Esophagus squamous epithelium (tissue), 4 donors: ENCODE measurements around the gene ANKRD23.
"Not testable (repeated sequence)": the region's sequence is repeated elsewhere in the genome, so short reads cannot be mapped to it uniquely, and the experiment has no call there.

Experiments used
- POLR2A ChIP-seq, 4 donors: fragments of 450-650 bp; IDR thresholded peaks; one replicate each; pipeline ENCODE4 v1.6.1; 2017; ENCODE audit warnings: antibody characterized with exemption in 4 of 4, mild to moderate bottlenecking in 4 of 4, moderate library complexity in 3 of 4
- TF ChIP-seq, protein P1 (sequence below), 6 experiments: fragments of 450-650 bp in 4 of 6; fragments of 200-600 bp in 2 of 6; sonication (generic) in 2 of 6; IDR thresholded peaks; one replicate each; pipeline ENCODE4 v1.5.1; 2016 to 2019; ENCODE audit warnings: antibody characterized with exemption in 6 of 6, mild to moderate bottlenecking in 4 of 6, moderate library complexity in 4 of 6

DNA sequence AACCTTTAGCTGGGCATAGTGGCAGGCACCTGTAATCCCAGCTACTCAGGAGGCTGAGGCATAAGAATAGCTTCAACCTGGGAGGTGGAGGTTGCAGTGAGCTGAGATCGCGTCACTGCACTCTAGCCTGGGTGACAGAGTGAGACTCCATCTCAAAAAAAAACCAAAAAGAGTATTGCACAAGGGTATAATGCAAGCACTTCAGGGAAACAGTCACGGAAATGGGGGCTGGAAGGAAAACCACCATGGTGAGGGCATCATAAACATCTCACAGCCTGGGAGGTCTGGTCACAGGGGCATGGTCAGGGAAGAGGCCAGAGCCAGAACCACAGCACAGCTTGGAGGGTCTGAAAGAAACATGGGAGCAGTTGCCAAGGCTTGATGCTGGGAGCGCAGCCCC, 19.2 kb upstream of the ANKRD23 start:
- TF ChIP-seq, protein P1, sequence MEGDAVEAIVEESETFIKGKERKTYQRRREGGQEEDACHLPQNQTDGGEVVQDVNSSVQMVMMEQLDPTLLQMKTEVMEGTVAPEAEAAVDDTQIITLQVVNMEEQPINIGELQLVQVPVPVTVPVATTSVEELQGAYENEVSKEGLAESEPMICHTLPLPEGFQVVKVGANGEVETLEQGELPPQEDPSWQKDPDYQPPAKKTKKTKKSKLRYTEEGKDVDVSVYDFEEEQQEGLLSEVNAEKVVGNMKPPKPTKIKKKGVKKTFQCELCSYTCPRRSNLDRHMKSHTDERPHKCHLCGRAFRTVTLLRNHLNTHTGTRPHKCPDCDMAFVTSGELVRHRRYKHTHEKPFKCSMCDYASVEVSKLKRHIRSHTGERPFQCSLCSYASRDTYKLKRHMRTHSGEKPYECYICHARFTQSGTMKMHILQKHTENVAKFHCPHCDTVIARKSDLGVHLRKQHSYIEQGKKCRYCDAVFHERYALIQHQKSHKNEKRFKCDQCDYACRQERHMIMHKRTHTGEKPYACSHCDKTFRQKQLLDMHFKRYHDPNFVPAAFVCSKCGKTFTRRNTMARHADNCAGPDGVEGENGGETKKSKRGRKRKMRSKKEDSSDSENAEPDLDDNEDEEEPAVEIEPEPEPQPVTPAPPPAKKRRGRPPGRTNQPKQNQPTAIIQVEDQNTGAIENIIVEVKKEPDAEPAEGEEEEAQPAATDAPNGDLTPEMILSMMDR (IDR thresholded peaks at IDR 0.05), result not testable (repeated sequence)
- TF ChIP-seq POLR2A (IDR thresholded peaks at IDR 0.05), result not testable (repeated sequence)
